Stomach (tissue), 4 donors: ENCODE measurements around the gene HELQ.

Source experiments
- POLR2A ChIP-seq, 4 donors: fragments of 450-650 bp; IDR thresholded peaks; one replicate each; pipeline ENCODE4 v1.6.1; 2016; ENCODE audit warnings: antibody characterized with exemption in 4 of 4, control low read depth in 2 of 4, mild to moderate bottlenecking in 1 of 4, moderate library complexity in 1 of 4
- POLR2AphosphoS5 ChIP-seq, 3 donors: sonication (generic); formaldehyde crosslinking; IDR thresholded peaks; one replicate each; pipeline ENCODE4 v1.6.1; 2016; ENCODE audit warnings: antibody characterized with exemption in 3 of 3
- TF ChIP-seq, protein P1 (sequence below), 7 experiments: fragments of 450-650 bp in 4 of 7; fragments of 200-600 bp in 3 of 7; sonication (generic) in 3 of 7; IDR thresholded peaks; one replicate each; pipeline ENCODE4 v1.5.1; 2016 to 2019; ENCODE audit warnings: antibody characterized with exemption in 7 of 7, control low read depth in 2 of 7, mild to moderate bottlenecking in 1 of 7

DNA sequence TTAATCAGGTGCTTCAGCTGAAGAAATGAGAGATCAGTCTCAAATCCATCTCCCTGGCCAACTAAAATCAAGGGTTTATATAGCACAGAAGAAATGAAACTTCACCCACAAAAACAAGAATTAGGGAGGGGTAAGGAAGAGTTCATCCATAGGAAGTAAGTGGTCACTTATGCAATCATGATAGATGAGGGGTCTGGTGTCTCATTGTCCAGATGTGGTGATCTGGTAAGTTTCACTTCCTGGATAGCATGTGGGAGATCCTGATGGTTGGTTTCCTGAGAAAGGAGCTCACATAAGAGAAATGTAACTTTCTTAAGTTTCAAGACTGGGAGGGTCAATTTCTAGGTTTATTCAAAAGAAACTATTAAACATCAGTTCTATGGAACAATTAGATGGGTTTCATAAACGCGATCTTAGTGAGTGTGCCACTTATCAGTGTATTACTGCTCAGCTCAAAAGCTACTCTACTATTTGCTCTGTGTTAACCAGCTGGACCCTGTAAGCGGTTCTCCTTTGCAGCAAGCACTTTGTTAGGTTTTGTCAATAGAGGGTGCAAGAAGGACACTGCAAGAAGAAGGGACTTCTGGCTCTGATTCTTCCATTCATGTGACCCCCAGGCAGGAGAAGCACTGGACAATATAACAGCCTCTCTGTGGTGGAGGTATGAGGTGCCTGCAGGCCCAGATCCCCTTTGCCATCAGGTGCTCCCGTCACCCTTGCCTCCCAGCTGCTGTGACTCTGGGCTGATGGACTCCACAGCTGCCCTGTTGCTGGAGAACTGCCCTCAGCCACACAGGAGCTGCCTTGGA is 85.6 kb downstream of the HELQ start:
- TF ChIP-seq POLR2AphosphoS5 (IDR thresholded peaks at IDR 0.05) (no peak), POLR2A (IDR thresholded peaks at IDR 0.05) (no peak)
- TF ChIP-seq, protein P1, sequence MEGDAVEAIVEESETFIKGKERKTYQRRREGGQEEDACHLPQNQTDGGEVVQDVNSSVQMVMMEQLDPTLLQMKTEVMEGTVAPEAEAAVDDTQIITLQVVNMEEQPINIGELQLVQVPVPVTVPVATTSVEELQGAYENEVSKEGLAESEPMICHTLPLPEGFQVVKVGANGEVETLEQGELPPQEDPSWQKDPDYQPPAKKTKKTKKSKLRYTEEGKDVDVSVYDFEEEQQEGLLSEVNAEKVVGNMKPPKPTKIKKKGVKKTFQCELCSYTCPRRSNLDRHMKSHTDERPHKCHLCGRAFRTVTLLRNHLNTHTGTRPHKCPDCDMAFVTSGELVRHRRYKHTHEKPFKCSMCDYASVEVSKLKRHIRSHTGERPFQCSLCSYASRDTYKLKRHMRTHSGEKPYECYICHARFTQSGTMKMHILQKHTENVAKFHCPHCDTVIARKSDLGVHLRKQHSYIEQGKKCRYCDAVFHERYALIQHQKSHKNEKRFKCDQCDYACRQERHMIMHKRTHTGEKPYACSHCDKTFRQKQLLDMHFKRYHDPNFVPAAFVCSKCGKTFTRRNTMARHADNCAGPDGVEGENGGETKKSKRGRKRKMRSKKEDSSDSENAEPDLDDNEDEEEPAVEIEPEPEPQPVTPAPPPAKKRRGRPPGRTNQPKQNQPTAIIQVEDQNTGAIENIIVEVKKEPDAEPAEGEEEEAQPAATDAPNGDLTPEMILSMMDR (IDR thresholded peaks at IDR 0.05), result no peak
